ACC112 (cell line): Measurements from ENCODE around the gene SFXN3.

Experiments used
- H2AFZ ChIP-seq: fragments of 200-600 bp; sonication (generic); one replicate; pipeline ENCODE4 v1.6.0; 2017; ENCODE audit warnings: antibody characterized with exemption, low read length; ENCODE audit not compliant: unreplicated experiment
- H3K27ac ChIP-seq: fragments of 200-600 bp; sonication (generic); 2 replicates; pipeline ENCODE4 v1.5.1; 2014; ENCODE audit warnings: low read depth, mild to moderate bottlenecking, antibody characterized with exemption, low read length, moderate library complexity
- H3K27me3 ChIP-seq: fragments of 200-600 bp; sonication (generic); 2 replicates; pipeline ENCODE4 v1.6.1; 2014; ENCODE audit warnings: mild to moderate bottlenecking, antibody characterized with exemption, low read length, moderate library complexity, mixed read lengths; ENCODE audit not compliant: insufficient read depth
- H3K36me3 ChIP-seq: fragments of 200-600 bp; sonication (generic); 2 replicates; pipeline ENCODE4 v1.6.1; 2016; ENCODE audit warnings: mild to moderate bottlenecking, antibody characterized with exemption, low read length, moderate library complexity, mixed read lengths; ENCODE audit not compliant: insufficient read depth
- H3K4me1 ChIP-seq: fragments of 200-600 bp; sonication (generic); one replicate; pipeline ENCODE4 v1.6.1; 2016; ENCODE audit warnings: low read length, mixed read lengths; ENCODE audit not compliant: insufficient read depth, unreplicated experiment, control insufficient read depth
- H3K4me3 ChIP-seq: fragments of 200-600 bp; sonication (generic); 2 replicates; pipeline ENCODE4 v1.5.1; 2014; ENCODE audit warnings: mild to moderate bottlenecking, low read depth, low read length
- H3K79me2 ChIP-seq: fragments of 200-600 bp; sonication (generic); one replicate; pipeline ENCODE4 v1.6.0; 2016; ENCODE audit warnings: low read length; ENCODE audit not compliant: control insufficient read depth, unreplicated experiment, insufficient read depth

The SFXN3 gene, protein sequence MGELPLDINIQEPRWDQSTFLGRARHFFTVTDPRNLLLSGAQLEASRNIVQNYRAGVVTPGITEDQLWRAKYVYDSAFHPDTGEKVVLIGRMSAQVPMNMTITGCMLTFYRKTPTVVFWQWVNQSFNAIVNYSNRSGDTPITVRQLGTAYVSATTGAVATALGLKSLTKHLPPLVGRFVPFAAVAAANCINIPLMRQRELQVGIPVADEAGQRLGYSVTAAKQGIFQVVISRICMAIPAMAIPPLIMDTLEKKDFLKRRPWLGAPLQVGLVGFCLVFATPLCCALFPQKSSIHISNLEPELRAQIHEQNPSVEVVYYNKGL

DNA sequence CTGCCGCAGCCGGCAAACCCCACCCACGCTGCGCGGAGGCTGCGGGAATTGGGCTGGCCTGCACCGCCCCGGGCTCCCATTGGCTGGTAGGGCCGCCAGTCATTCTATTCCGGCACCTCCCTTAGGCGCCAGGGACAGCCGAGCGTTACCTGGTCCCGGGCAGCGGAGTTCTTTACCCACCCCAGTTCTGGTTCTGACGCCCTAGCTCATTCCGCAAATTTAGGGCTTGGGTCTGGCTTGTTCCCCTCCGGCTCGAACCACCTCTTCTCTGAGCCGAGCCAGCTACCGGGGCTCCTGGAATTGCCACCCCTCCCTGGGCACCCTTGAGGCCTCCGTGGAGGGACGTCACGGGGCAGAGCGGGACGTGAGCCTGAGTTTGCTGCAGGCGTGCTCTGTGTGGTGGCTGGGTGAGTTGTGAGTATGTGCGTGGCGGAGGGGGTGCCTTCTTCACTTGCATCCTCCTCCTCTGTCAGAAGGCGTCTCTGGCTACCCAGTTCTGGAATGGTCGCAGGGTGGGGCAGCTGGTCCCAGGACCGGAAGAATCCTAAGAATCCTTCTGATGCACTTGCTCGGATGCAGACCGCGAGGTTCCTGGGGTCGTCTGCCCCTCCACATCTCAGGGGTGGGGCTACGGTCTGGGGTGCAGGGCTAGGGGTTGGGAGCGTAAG lies at the start of gene SFXN3, which contains the start of gene PDZD7:
Gene SFXN3 (plus strand): TSS at position 107 of the 668 bp plus-strand sequence. CDS start 3,461 bp downstream, outside the sequence.
Gene PDZD7 (minus strand): TSS at position 2 of the 668 bp plus-strand sequence. CDS start 910 bp downstream, outside the sequence.
- Histone ChIP-seq H3K36me3 (peaks cover 4% of the 10 kb centered on the region; the same call in 1 of the 2 replicates), H3K79me2 (peaks cover 25% of the 10 kb centered on the region), H2AFZ (peak within 1 kb of the TSS; percentile 82), H3K4me3 (peak within 1 kb of the TSS; percentile 99), H3K27ac (peak within 1 kb of the TSS; percentile 98), H3K4me1 (peaks cover 12% of the 10 kb centered on the region), H3K27me3 (no peaks in the 10 kb centered on the region)

DNA sequence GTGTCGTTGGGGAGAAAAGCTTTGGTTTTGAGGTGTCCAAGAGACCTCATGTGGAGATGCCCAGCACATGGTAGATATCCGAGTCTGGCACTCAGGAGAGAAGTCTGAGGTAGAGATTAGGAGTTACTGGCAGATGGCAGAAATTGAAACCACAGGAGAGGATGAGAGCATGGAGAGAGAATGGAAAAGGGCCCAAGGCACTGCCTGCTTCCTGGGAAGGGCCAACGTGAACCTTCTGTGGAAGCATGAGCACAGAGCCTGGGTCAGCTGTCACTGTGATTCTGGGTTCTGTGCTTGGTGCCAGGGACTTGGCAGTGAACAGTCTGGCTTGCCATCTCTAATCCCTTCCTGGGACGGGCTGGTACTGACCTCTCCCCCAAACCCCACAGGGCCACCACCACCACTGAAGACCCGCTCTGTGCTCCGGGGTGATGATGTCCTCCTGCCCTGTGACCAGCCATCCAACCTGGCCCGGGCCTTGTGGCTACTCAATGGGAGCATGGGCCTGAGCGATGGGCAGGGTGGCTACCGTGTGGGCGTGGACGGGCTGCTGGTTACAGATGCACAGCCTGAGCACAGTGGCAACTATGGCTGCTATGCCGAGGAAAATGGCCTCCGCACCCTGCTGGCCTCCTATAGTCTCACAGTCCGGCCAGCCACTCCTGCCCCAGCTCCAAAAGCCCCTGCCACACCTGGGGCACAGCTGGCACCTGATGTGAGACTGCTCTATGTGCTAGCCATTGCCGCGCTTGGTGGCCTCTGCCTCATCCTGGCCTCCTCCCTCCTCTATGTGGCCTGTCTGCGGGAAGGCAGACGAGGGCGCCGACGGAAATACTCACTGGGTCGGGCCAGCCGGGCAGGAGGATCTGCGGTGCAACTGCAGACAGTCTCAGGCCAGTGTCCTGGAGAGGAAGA lies 47.9 kb upstream of the SFXN3 start:
- Histone ChIP-seq H3K36me3 (no peaks in the 10 kb centered on the region), H3K27ac (no peak overlapping the region), H3K4me1 (peaks cover 11% of the 10 kb centered on the region)

DNA sequence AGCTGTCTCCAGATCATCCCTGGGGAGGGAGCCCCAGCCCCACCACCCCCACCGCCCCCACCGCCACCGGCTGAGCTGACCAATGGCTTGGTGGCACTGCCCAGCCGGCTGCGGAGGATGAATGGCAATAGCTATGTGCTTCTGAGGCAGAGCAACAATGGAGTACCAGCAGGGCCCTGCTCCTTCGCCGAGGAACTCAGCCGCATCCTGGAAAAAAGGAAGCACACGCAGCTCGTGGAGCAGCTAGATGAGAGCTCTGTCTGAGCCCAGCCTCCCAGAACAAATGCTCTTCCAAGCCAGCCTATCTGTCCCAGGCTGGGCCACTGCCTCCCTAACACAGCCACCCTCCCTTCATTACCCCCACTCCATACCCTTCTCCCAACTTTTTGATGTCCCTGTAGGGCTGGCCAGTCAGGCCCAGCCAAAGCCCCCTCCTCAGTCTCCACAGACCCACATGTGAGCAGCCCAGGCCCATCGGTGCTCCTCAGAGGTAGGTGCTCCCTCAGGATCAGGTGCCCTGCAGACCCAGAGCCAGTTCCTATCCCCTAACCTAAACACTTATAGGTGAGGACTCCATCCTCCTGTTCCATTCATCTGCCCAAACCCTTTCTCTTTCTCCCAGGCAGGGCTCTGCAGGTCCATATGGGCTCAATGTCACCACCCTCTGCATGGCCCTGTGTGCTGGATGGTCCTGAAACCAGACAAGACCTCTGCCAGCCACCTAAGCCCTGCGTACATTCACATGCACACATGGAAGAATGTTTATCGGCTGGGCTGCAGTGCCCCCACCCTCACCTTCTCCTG lies 47.0 kb upstream of the SFXN3 start:
- peaks cover 19% of the 10 kb centered on the region for H3K4me1 ChIP-seq
- no peak overlapping the region for H2AFZ ChIP-seq
- no peak overlapping the region for H3K4me3 ChIP-seq
- no peak overlapping the region for H3K27ac ChIP-seq
- H3K27me3 ChIP-seq: no peaks in the 10 kb centered on the region
- H3K79me2 ChIP-seq: peaks cover 29% of the 10 kb centered on the region
- no peaks in the 10 kb centered on the region; the same call in 1 of the 2 replicates for H3K36me3 ChIP-seq

More for the DNA sequence above, 47.9 kb upstream of the SFXN3 start:
- H3K79me2 ChIP-seq: peaks cover 20% of the 10 kb centered on the region
- no peak overlapping the region for H2AFZ ChIP-seq
- no peaks in the 10 kb centered on the region for H3K27me3 ChIP-seq
- no peak overlapping the region for H3K4me3 ChIP-seq

DNA sequence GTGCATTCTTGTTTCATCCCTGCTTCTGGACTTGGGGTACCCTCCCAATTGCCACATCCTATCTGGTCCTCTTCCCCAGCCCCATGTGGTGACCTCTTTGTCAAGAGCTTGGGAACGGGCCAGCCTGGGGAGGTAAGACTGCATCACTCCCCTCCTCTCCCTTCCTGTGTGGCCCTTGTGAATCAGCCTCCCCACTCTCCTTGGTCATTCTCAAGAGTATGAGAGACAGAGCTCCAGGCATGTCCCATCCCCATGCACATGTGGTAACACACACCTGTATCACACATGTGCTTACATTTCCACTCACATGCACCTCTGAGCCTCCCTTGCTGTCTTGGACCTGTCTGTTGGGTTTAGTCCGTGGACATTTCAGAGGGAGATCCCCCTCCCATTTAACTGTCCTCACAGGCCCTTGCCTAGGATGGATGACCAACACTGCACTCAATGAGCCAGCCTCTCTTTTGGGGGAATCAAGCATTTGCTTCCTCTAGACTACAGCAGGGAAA lies 46.3 kb upstream of the SFXN3 start:
- no peak overlapping the region for H3K27ac ChIP-seq
- peaks cover 34% of the 10 kb centered on the region for H3K79me2 ChIP-seq
- H3K4me3 ChIP-seq: no peak overlapping the region

DNA sequence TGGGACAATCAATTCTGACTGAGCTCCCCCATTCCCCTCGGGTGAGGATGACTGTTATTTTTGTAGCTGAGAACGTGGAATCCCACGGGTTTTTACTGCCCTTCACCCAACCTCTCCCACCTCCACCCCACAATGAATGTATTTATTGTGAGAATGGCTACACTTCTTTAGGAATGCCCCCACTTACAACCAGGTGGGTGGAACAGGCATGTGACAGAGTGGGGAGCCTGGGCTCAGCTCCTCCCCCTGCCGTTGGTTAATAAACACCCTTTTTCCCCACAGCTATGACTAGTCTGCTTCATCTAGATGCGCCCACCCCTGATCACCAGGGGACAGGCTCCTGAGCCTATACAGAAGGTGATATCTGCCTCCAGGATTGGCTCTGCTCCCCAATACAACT lies 45.7 kb upstream of the SFXN3 start:
- H3K4me3 ChIP-seq: no peak overlapping the region
- peaks cover 19% of the 10 kb centered on the region for H3K4me1 ChIP-seq
- H3K79me2 ChIP-seq: peaks cover 38% of the 10 kb centered on the region
- no peaks in the 10 kb centered on the region for H3K27me3 ChIP-seq
- no peak overlapping the region for H2AFZ ChIP-seq
- no peak overlapping the region for H3K27ac ChIP-seq
- H3K36me3 ChIP-seq: no peaks in the 10 kb centered on the region; the same call in 1 of the 2 replicates

More for the DNA sequence above, 46.3 kb upstream of the SFXN3 start:
- H3K36me3 ChIP-seq: no peaks in the 10 kb centered on the region; the same call in 1 of the 2 replicates
- peaks cover 19% of the 10 kb centered on the region for H3K4me1 ChIP-seq
- H2AFZ ChIP-seq: no peak overlapping the region
- H3K27me3 ChIP-seq: no peaks in the 10 kb centered on the region

DNA sequence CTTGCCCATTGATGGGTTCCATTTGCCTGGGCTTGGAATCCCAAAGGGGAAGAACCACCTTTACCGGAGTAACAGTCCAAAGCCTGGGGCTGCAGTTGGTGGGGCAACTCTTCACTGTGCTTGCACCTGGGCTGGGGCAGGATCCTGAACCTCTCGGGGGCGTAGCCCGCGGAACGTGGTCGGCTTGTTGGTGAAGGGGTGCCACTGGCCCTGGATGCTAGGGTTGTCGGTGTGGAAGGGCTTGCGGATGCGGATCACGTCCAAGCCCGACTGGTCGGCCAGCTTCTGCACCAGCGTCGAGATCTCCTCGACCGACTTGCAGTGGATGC lies 44.4 kb upstream of the SFXN3 start:
- Histone ChIP-seq H3K27me3 (no peaks in the 10 kb centered on the region), H3K27ac (no peak overlapping the region), H3K36me3 (peaks cover 10% of the 10 kb centered on the region; the same call in 1 of the 2 replicates), H3K4me3 (peak overlapping the region; percentile 92), H3K4me1 (peaks cover 19% of the 10 kb centered on the region), H2AFZ (peak overlapping the region; percentile 77), H3K79me2 (peaks cover 41% of the 10 kb centered on the region)

DNA sequence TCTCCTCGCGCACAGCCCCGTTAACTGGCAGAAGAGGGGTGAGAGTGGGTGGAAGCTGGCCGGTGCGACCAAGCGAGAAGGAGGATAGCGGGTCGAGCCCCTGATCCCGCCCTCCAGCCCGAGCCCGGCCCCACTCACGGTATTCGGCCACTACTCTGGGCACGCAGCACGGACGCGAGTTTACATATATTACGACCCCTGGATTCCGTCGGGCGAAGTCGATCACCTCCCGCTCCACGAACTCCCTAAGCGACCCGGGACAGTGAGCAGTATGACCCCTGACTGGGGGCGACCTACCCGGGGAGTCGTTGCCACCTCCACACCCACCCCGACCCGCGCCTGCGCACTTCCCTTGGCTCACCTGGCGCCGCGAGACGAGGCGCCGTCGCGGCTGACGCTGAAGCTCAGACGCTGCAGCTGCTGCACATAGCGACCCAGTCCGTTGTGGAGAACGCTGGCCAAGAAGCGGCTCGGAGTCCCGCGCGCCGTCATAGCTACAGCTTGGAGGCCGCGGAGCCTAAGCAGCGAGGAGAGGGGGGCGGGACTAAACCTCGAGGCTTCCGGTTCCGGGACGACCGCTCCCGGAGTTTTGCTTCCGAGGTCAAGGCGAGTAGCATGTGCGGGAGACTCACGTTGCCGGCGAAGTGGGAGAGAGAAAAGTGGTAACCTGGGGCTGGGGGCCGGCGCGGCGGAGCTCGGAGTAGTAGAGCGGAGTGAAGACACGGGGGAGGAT lies 43.9 kb upstream of the SFXN3 start, which contains the start of the genes MRPL43 and TWNK:
Gene MRPL43 (minus strand): TSS at position 546 of the 733 bp plus-strand sequence. CDS start 54 bp downstream, at position 492.
Gene TWNK (plus strand): TSS at position 592 of the 733 bp plus-strand sequence. CDS start 668 bp downstream, outside the sequence.
- peaks cover 41% of the 10 kb centered on the region for H3K79me2 ChIP-seq
- H3K36me3 ChIP-seq: peaks cover 10% of the 10 kb centered on the region; the same call in 1 of the 2 replicates
- H3K27ac ChIP-seq: peak within 1 kb of the TSS; percentile 20; the same call in 1 of the 2 replicates
- peak within 1 kb of the TSS; percentile 77 for H2AFZ ChIP-seq
- H3K27me3 ChIP-seq: no peaks in the 10 kb centered on the region
- H3K4me1 ChIP-seq: peaks cover 19% of the 10 kb centered on the region
- peak within 1 kb of the TSS; percentile 92 for H3K4me3 ChIP-seq

DNA sequence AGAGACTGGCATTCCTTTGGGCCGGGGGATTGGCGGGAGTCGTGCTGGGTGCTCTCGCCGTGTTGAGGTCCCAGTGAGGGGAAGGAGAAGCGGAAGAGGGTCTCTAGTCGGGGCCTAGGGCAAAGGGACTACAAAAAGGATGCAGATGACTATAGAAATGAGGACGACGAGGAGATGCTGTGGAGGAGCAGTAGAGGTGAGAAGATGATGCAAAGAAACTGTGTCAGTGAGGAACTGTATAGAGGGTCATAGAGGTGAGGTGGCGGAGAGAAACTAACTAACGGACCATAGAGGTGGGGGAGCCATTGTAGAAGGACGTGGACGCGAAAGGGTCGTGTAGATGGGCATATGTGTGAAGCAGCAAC lies 43.4 kb upstream of the SFXN3 start:
- H3K79me2 ChIP-seq: peaks cover 41% of the 10 kb centered on the region
- H3K27ac ChIP-seq: no peak overlapping the region
- peak overlapping the region; percentile 92 for H3K4me3 ChIP-seq
- no peaks in the 10 kb centered on the region for H3K27me3 ChIP-seq
- H3K4me1 ChIP-seq: peaks cover 19% of the 10 kb centered on the region
- peak overlapping the region; percentile 61 for H2AFZ ChIP-seq
- H3K36me3 ChIP-seq: peaks cover 10% of the 10 kb centered on the region; the same call in 1 of the 2 replicates

DNA sequence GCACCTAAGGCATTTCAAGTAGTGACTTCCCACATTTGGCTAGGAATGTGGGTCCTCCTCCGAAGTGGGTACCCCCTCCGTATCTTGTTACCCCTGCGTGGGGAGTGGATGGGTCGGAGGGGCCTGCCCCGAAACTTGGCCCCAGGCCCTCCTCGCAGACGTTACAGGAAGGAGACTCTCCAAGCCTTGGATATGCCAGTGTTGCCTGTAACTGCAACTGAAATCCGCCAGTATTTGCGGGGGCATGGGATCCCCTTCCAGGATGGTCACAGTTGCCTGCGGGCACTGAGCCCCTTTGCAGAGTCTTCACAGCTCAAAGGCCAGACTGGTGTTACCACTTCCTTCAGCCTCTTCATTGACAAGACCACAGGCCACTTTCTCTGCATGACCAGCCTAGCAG lies 42.9 kb upstream of the SFXN3 start:
- Histone ChIP-seq H3K27ac (no peak overlapping the region), H3K4me1 (peaks cover 19% of the 10 kb centered on the region), H2AFZ (no peak overlapping the region)

More for the DNA sequence above, 42.9 kb upstream of the SFXN3 start:
- Histone ChIP-seq H3K36me3 (peaks cover 10% of the 10 kb centered on the region; the same call in 1 of the 2 replicates), H3K27me3 (no peaks in the 10 kb centered on the region), H3K4me3 (peak overlapping the region; percentile 92), H3K79me2 (peaks cover 41% of the 10 kb centered on the region)
